Left colon (tissue), 2 donors: ENCODE data around the gene CCDC51. TPM values are rescaled to one million over a fixed set of nuclear protein-coding genes. Genes with fewer than 3 reads are reported as not detected.
A peak's percentile ranks its signal among the peaks of the same experiment; 100 is the strongest.

Experiments
- ATAC-seq: fragments of 200-7000 bp; cut with Tn5 transposase; one replicate; pipeline ENCODE4 v1.9.1; 2020; ENCODE audit warnings: mild to moderate bottlenecking, moderate library complexity
- DNase-seq, 2 donors: peaks; one replicate each; pipeline ENCODE4 v3.0.0-alpha.2; 2020
- intact Hi-C, 2 donors: fragments of 100-400 bp; cut with DNase I in 1 of 2; cut with micrococcal nuclease in 1 of 2; formaldehyde crosslinking; loops; one replicate each; pipeline versions ENCODE4 v1.11.2 to v1.14.0; 2022; cut with DNase I, micrococcal nuclease
- total RNA-seq, 2 donors: library from RNA; stranded (reverse); fragmentation: NEBNext Ultra II Directional; extraction: Animal tissue kit (Norgen Biotek cat#: 25700); gene quantifications; one replicate each; pipeline ENCODE4 v1.2.1, GENCODE V29; 2021
- donor health status: DM: no; HTN: no; CAD: no.
- donor health status: DM: yes; HTN: yes; CAD: no.

CCDC51 gene
- total RNA-seq, 2 donors from 2014 or later: 13.3 to 21.2 TPM

DNA sequence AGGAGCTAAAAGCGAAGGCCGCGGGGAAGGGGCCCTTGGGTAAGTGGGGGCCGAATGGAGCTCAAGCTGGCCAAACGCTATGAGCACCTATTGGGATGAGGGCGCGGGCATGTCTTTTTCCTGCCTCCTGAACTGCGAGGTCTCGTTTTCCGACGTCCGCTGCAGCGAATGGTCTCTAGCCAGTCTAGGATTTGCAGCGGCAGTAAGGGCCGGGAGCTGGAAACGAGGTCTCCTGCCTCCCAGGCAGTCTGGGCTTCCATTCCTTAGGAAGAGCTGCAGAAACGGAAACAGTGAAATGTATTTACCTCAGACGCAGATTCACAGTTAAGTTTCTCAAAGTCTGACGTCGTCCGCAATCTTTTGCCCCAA is 655 bp upstream of the CCDC51 start:
- intact Hi-C loops: no loop called here
- ATAC-seq (peak; percentile 28), DNase-seq (no peak)

DNA sequence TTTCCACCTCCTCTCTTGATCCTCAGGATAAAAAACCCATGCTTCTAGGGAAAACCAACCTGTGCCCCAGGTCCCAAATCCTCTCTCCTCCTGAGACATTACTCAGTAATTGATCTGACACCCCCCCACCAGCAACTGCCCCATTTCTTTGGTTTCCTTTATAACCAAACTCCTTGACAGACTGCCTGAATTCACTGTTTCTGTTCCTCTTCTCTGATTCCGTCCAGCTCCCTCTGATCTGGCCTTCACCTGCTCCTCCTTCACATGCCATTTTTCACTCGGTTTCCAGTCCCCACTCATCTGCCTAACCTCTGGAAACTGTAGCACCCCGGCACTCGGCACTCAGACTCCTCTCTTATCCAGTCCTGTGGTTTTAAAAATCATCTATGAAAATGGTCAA is 2.1 kb downstream of the CCDC51 start:
- intact Hi-C loops: loop anchor here in 1 of 2 donors (5.0 kb wide), 1 partner anchor 36 kb away; no protein-coding TSS in a partner anchor
- DNase-seq: no peak
- ATAC-seq: no peak

DNA sequence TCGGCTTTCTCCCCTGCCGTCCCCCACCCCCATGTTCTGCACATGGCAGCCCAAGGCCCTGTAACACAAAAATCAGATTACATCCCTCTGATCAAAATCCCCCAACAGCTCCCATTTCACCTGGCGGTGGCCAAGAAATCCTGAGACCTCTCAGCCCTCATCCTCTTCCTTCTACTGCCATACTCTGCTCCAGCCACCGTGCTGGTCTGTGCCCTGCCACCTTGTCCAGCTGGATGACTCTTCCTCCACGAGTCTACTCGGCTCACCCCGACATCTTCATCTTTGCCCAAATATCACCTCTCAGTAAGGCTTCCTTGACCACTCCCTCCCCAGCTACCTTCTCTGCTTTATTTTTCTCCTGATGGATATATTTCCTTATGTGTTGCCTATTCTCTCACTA is 3.1 kb downstream of the CCDC51 start:
- ATAC-seq (no peak), DNase-seq (no peak)
- intact Hi-C loops: loop anchor here in 1 of 2 donors (5.0 kb wide), 1 partner anchor 35 kb away; no protein-coding TSS in a partner anchor

DNA sequence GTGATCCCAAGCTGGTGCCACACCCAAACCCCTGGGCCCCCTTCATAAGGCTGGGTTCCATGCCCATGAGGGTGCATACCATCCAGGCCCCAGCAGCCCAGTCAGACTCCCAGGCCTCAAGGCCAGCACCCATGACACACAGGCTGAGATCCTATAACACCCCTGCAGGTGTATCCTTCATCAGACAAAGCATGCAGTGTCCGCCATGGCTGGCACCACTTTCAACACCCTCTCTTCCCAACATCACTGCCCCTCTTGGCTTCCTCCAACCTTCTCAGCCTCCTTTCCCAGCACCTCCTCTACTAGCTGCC is 3.5 kb downstream of the CCDC51 start:
- no peak for ATAC-seq
- no peak for DNase-seq
- intact Hi-C loops: loop anchor here in 1 of 2 donors (5.0 kb wide), 1 partner anchor 34 kb away; no protein-coding TSS in a partner anchor

DNA sequence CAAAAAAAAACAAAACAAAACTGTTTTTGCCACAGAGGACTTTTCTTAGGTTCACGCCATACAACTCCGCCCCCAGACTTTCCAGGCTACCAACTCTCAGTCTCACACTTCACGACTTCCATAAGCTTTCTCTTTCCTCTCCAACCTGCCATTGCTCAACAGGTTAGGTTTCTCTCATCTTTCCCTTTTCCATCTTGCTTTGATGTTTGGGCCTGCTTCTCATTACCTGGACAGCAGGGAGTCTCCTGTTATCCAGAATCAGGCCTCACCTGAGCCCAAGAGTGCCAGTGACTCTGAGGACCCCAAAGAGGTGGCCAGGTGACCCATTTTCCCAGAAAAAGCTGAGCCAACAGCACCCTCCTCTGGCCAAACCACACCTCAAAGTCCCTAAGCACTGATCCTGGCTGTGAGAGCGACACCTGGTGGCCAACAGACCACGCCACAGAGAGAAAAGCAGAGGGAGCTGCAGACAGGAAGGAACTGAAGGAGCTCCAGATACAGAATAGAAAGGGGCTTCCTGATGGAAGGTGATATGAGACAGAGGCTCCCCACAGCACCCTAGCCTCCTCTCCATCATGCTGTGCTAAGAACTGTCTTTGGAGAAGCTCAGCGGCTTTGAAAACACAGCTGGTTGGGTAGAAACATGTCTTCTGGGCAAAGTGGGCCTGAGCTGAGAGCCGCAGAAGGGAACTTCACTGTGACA is 4.0 kb downstream of the CCDC51 start:
- DNase-seq (peak; percentile 79 to 92), ATAC-seq (peak; percentile 35)
- intact Hi-C loops: loop anchor here in 1 of 2 donors (5.0 kb wide), 1 partner anchor 34 kb away; no protein-coding TSS in a partner anchor

DNA sequence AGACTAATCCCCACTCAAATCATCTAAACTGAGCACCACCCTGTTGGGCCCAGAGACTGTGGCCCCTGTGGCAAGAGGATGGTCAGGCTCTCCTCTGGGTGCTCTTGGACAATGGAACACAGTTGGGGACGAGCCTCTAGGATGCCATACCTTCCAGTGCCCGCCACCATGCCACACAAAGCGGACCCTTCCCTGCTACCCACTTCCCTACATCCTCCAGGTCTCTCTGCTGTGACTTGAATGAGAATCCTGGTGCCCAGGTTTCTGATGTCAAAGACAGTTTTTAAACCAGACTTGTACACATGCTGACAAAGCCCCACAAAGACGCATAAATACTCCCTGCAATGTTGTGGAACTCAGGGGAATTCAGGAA is 4.7 kb downstream of the CCDC51 start:
- ATAC-seq (no peak), DNase-seq (no peak)
- intact Hi-C loops: loop anchor here in 1 of 2 donors (5.0 kb wide), 1 partner anchor 33 kb away; no protein-coding TSS in a partner anchor

DNA sequence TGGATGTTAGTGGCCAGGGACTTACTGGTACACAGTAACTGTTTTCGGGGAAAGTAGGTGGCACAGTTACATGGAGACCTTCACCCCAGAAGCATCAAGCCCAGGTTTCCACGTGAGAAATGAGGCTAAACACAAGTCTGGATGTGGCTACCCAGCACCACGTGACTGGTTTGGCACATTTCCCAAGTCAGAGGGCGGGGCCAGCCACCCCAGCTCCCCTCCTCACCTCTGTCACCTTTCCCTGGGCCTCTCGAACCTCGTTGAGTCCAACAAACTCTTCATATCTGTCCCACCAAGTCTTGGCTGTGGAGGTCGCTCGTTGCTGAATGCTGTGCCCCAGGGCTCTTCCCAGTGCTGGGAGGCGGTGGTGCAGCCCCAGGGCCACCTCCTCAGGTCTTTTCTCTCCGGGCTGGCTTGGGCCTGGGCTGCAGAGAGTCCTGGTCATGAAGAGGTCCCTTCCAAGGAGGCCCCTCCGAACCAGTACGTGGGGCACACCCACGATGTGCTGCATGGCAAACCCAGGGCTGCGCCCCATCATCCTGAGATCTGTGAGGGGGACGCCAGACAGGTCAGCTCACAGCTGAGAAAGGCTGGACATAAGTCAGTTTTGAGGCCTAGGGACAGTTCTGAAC is 5.2 kb downstream of the CCDC51 start:
- ATAC-seq: peak; percentile 13
- intact Hi-C loops: loop anchor here in 1 of 2 donors (5.0 kb wide), 1 partner anchor 32 kb away; no protein-coding TSS in a partner anchor
- DNase-seq: peak in 1 of 2 donors; percentile 61

DNA sequence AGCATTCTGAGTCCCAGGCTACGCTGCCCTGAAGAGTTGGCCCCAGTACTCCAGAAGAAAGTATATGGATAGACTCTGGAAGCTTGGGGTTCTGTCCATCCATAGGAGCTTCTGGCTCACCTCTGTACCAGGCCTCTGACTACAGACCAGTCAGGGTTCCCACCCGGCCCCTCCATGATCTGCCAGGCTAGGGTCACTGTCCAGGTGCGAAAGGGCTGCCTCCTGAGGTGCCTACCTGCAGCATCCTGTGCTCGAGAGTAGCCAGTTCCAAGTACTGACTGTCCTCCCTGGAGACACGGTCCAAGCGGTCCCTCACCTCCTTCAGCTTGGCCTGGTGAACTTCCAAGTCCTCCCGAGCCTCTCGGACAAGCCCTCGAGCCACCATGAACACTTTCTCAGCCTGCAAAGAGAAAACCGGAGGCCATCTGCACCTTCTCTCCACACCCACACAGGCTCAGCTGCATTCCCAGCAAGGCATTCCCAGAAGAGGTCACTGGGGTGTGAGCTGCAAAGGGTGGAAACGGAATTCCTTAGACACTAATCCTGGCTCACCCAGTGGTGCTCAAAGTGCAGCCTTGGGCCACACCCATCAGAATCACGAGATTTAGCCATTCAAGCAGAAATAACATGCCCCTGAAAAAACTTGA is 6.3 kb downstream of the CCDC51 start:
- peak; percentile 68 to 86 for DNase-seq
- intact Hi-C loops: no loop called here
- ATAC-seq: peak; percentile 70

DNA sequence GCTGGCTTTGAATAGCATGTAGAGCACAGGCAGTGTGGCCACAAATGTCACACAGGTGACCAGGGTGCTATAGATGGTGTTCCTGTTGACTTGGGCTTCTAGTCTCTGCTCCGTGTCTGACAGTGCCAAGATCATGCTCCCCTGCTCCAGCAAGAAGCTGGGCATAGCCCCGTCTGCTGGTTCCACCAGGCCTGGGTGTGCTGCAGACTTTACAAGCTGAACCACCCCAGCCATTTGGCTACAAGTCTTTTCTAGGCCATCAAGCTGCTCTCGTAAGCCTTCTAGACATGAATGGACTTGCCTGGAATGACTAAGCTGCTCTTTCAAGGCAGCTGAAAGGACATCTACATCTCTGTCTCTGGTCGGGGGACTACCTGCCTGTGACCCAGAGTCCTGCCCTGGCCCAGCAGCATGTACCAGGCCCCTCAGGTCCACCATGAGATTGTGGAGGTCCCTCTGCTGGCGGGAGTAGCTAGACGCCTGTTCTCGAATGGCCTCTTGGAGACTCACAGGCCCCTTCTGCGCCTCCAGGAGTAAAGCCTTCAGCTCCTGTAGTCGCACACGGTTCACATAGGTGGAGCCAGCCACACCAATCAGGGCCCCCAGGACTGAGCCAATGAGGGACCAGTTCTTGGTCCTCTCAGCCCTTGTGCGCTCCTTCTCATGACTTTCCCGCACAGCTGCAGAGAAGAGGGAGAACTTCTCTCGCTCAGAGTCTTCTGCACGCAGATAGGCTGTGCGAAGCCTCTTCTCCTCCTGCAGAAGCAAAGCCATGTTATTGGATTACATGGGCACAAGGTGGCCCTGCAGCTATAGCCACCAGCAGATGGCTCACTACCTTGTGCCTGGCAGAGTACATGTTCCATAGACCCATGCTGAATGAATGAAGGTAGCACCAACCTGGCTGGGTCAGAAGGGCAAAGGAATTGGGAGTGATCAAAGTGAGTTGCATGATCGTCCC is 7.2 kb downstream of the CCDC51 start:
- peak; percentile 17 for ATAC-seq

DNA sequence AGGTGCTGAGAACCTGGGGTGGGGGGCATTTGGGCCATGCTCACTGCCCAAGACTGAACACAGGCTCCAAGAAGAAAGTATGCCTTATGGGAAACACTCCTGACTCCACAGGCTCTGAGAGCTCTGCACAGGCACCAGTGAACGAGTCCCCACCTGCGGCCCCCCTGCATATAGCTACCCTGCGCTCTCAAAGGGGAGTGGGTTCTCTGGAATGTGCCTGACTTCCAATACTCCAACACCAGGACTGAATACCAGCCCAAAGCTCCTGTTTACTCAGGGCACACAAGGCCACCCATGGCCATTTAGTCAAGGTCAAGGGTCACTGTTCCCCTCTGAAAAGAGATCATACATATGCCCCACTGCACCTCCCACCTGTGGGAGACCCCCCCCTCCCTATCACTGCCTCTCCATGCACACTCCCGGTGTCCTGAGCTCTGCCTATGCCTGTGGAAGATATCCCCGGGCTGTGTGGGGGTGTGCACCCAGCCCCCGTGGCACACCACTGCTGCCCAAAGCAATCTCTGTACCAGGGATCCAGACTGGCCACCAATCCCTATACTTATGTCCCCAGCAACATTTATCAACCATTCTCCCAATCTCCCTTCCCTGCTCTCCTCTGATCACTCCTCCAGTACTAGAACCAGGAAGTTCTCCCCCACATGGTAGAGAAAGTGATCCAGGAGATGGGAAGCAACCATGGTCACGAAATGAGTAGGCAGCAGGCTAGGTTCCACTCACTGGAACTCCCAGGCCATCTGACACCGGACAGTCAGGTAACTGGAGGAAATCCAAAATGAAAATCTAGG is 8.5 kb downstream of the CCDC51 start:
- intact Hi-C loops: no loop called here
- ATAC-seq: no peak
- DNase-seq: no peak

More for the DNA sequence above, 7.2 kb downstream of the CCDC51 start:
- intact Hi-C loops: no loop called here
- DNase-seq: no peak

DNA sequence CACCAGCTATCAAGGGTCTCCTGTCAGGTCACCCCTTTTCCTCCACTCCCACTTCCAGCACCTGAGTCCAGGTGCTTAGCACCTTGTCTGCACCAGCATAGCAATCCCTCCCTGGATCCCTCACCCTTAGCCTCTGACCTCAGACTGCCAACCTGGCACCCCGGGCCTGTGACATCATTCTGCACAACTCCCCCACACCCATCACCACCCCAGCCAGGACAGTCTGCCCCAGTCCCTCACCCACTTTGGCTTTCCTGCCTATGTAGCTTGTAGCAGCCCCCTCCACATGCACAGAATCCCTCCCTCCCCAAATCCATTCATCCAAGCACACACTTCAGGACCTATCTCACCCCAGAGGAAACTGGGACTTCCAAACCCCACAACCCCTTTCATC is 9.2 kb downstream of the CCDC51 start:
- DNase-seq (no peak), ATAC-seq (no peak)
- intact Hi-C loops: no loop called here

DNA sequence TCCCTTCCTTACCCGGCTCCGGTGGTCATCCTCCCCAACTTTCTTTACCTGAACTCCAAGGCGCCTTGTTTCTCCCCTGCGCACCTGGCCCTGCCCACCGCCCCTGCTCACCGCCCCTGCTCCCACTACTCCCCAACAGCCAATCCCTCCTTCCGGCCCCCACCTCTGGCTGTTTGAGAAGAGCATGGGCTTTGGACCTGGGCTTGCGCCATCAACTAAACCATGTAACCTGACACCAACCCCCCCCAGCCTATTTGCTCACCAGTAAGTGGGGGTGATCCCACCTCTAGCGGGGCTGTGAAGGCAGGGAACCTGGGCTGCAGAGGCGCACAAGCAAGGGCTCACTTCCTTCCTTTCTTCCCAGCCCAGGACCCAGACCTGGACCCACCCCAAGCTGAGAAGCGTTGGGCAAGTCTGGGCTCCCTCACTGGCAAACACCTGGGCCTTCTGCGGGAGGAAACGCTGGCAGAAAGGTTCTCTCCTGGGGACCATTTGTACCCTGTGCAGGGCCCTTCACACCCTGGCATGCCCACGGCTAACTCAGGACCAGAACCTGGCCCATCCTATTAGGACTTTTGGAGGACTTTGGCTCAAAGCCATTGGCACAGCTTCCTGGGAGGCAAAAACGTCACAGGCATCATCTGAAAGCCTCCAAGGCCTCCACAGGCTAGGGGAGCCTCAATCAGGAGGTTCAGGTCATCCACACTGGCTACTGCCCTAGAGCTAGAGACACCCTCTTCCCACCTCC is 9.8 kb downstream of the CCDC51 start, which contains the start of gene PLXNB1:
Gene PLXNB1 (minus strand): TSS at position 127 of the 748 bp plus-strand sequence. CDS start 5,475 bp downstream, outside the sequence.
- ATAC-seq: peak; percentile 46
- intact Hi-C loops: no loop called here

DNA sequence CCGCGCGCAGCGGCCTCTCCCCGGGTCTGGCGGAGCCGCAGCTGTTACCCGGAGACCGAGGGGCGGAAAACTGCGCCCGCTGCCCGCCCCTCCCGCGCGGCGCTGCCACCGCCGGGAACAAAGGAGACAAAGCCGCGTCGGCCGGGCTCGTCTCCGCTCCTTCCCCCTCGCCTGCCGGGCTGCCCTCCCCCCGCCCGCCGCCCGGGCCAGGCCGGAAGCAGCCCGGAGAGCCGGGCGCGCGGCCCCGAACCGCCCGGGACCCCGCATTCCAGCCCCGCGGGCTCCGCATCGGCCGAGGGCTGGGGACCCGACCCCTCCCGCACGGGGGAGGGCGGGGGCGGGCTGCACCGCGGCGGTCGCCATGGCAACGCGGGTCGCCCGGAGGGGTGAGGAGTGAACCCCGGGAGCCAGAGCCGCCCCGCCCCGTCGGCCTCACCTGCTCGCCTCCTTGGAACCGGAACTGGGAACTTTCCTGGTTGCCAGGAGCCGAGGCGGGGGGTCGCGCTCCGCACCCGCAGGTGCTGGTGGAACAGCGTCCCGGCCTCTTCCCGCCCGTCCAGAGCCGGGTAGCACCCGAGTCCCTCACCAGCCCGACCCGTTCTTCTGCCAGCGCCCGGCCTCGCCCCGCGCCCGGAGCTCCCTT is 10.5 kb downstream of the CCDC51 start:
- peak; percentile 46 for ATAC-seq
- intact Hi-C loops: no loop called here

More for the DNA sequence above, 9.8 kb downstream of the CCDC51 start, which contains the start of gene PLXNB1:
- peak; percentile 82 to 93 for DNase-seq

DNA sequence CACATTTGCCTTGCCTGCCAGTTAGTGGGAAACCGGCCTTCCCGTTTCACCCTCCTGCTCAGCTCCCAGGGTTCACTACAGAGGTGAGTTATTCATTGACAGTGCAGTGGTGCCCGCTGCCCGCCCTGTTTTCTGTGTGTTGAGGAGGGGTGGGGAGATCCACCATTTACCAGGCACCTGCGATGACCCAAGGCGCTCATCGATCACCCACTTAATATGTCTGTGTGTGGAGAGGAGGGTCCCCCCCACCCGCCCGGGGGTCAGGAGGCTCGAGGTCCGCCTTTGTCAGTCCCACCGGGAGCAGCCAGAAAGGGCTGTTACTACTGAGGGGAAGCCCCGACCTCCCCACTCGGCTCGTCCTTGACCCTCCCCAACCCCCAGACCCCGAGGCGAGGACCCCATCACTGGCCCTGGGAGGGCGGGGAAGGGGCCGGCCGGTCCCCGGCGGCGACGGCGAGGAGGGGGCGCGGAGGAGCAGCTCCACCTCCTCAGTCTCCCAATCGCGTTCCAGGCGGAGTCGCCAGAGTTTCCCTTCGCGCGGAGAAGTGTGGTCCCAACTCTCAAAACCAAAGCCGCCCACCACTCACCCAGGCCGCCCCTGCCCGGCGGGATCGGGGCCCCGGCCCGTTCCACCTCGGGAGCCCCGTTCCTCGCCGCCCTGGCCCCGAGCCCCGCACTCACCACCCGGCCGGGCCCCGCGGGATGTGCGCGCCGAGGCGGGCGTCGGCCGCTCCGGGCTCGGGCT is 11.2 kb downstream of the CCDC51 start:
- DNase-seq (peak; percentile 75 to 76), ATAC-seq (peak; percentile 74)
- intact Hi-C loops: no loop called here

More for the DNA sequence above, 10.5 kb downstream of the CCDC51 start:
- DNase-seq: peak; percentile 84

DNA sequence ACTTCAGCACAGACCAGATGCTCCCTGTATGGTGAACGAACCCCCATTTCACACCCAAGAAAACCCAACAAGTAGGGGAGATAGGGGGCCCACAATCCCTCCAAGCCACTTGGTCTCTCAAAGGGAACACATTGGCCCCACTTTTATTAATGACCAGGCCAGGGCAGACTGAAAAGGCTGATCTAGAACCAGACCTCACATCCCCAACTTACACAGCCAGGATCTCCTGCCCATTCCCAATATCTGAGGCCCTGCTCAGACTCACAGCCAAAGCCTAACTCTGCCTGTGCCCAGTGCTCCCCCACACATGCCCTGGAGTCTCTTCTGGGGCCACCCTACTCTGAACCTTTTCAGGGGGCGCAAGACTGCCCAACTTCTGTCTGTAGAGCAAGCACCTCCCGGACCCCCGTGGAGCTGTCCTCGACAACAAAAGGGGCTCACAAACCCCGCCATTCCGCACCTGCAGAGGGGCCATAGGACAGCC is 11.8 kb downstream of the CCDC51 start:
- intact Hi-C loops: no loop called here
- DNase-seq: no peak
- no peak for ATAC-seq

DNA sequence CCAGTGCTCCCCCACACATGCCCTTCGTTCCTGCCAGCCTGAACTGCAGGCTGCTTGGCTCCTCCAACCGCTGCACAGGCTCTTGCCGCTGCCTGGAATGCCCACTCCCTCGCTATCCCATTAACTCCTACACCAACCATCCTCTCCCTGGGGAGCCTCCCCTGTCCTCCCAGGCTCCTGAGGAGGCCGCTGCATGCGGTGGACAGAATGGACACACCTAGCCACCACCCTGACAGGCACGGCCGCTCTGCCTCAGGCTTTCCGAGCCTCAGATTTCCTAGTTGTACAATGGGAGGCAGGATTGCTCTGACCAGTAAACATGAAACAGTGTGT is 12.3 kb downstream of the CCDC51 start:
- intact Hi-C loops: no loop called here
- DNase-seq (peak in 1 of 2 donors; percentile 48), ATAC-seq (peak; percentile 31)
